GM23248 (cell line): ENCODE measurements around the gene DLST. TPM values are rescaled to one million over a fixed set of nuclear protein-coding genes. Genes with fewer than 3 reads are reported as not detected.

Experiments
- DNase-seq: peaks from one replicate; pipeline ENCODE4 v3.0.0-alpha.2; 2015
- H2AFZ ChIP-seq: fragments of 200-600 bp; sonication (generic); 2 replicates; pipeline ENCODE4 v1.6.1; 2016; ENCODE audit warnings: antibody characterized with exemption
- H3F3A ChIP-seq: fragments of 200-600 bp; sonication (generic); 2 replicates; pipeline ENCODE4 v1.6.1; 2016; ENCODE audit warnings: mild to moderate bottlenecking, antibody characterized with exemption, mixed run types; ENCODE audit not compliant: insufficient read depth
- H3K27ac ChIP-seq: fragments of 200-600 bp; sonication (generic); 2 replicates; pipeline ENCODE4 v1.5.1; 2016; ENCODE audit warnings: mild to moderate bottlenecking
- H3K27me3 ChIP-seq: fragments of 200-600 bp; sonication (generic); replicated peaks from 2 replicates; pipeline ENCODE4 v1.6.1; 2016; ENCODE audit warnings: mild to moderate bottlenecking; ENCODE audit not compliant: insufficient read depth
- H3K36me3 ChIP-seq: fragments of 200-600 bp; sonication (generic); 2 replicates; pipeline ENCODE4 v1.6.1; 2016; ENCODE audit warnings: low read depth, mild to moderate bottlenecking
- H3K4me1 ChIP-seq: fragments of 200-600 bp; sonication (generic); 2 replicates; pipeline ENCODE4 v1.6.1; 2016; ENCODE audit warnings: mild to moderate bottlenecking; ENCODE audit not compliant: insufficient read depth
- H3K4me2 ChIP-seq: fragments of 200-600 bp; sonication (generic); one replicate; pipeline ENCODE4 v1.6.1; 2016; ENCODE audit warnings: mild to moderate bottlenecking; ENCODE audit not compliant: unreplicated experiment
- H3K4me3 ChIP-seq: fragments of 200-600 bp; sonication (generic); 2 replicates; pipeline ENCODE4 v1.5.1; 2016; ENCODE audit warnings: mild to moderate bottlenecking
- H3K79me2 ChIP-seq: fragments of 200-600 bp; sonication (generic); 2 replicates; pipeline ENCODE4 v1.6.1; 2016; ENCODE audit warnings: mild to moderate bottlenecking; ENCODE audit not compliant: insufficient read depth
- H3K9ac ChIP-seq: fragments of 200-600 bp; sonication (generic); 2 replicates; pipeline ENCODE4 v1.6.1; 2016; ENCODE audit warnings: mild to moderate bottlenecking
- H3K9me2 ChIP-seq: fragments of 200-600 bp; sonication (generic); 2 replicates; pipeline ENCODE4 v1.6.1; 2016; ENCODE audit warnings: mixed run types, mild to moderate bottlenecking, moderate library complexity; ENCODE audit not compliant: insufficient read depth
- H3K9me3 ChIP-seq: fragments of 200-600 bp; sonication (generic); one replicate; pipeline ENCODE4 v1.6.1; 2017; ENCODE audit warnings: low read depth
- H4K20me1 ChIP-seq: fragments of 200-600 bp; sonication (generic); 2 replicates; pipeline ENCODE4 v1.6.0; 2016; ENCODE audit not compliant: insufficient read depth
- EZH2 ChIP-seq: fragments of 200-600 bp; sonication (generic); IDR thresholded peaks from 2 replicates; pipeline ENCODE4 v1.6.1; 2018; ENCODE audit warnings: antibody characterized with exemption, mild to moderate bottlenecking; ENCODE audit not compliant: insufficient read depth, poor library complexity, severe bottlenecking
- EZH2phosphoT487 ChIP-seq: fragments of 200-600 bp; sonication (generic); IDR thresholded peaks from 2 replicates; pipeline ENCODE4 v1.6.1; 2018; ENCODE audit warnings: antibody characterized with exemption, moderate library complexity, mild to moderate bottlenecking, low read depth; ENCODE audit not compliant: insufficient read depth
- WGBS, 2 experiments: methylation state at CpG; one replicate each; pipeline ENCODE4 v1.1.6; 2015 to 2017; ENCODE audit warnings: low lambda C conversion rate in 2 of 2, low coverage in 1 of 2; ENCODE audit errors: missing lambda C conversion rate in 2 of 2; 5-methylcytosine and 5-hydroxymethylcytosine counted together
- in situ Hi-C: fragments of 300-500 bp; cut with MboI; formaldehyde crosslinking; loops from 2 replicates; pipeline ENCODE4 v1.15.0; 2020
- polyA plus RNA-seq: library from polyadenylated mRNA; unstranded; fragments of >200 nt; fragmentation: Nextera tagmentation; extraction: Ambion mirVana; gene quantifications from 2 replicates; pipeline ENCODE4 v1.2.1, GENCODE V29; 2016
- total RNA-seq: library from RNA; depleted of rRNA; stranded (reverse); fragments of >200 nt; shearing (Covaris generic); gene quantifications from 2 replicates; pipeline ENCODE4 v1.2.3, GENCODE V29; 2014

The DLST gene
- total and polyA plus RNA-seq, 2 experiments from 2014 or later: 11.8 to 60.8 TPM

DNA sequence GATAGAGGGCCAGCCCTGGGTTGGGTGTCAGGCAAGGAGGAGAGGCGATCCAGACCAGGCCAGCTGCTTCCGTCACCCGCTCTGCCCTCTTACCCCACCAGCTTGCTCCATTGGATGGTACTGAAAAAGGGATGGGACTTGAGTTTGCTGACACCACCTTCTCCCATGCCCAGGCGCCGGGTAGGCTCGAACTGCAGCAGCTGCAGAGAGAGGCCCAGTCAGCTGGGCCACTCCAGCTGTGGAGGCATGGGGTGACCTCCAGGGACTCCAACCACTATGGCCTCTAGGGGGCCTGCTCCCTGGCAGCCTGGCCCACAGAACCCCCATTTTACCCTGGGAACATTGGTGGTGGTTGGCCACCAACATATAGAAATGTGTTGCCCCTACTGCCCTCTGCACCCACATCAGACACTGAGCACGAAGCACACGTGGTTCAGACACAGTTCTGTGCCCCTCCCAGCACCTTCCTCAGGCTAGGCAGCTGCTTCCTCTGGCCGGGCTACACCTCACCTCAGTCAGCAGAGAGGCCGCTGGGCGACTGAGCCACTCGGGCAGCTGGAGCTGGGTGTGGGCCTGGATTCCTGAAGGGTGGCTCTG lies 25.3 kb downstream of the DLST start:
- peak; percentile 22 for DNase-seq

GRCh38 chr14:74907744-74908143 lies 26.0 kb downstream of the DLST start:
- no peak overlapping the region for H3K9ac ChIP-seq
- no peak overlapping the region for H3K27ac ChIP-seq
- H3K9me3 ChIP-seq: no peaks in the 10 kb centered on the region
- H3F3A ChIP-seq: peaks cover 22% of the 10 kb centered on the region; the same call in 1 of the 2 replicates
- no peak overlapping the region for H3K4me2 ChIP-seq
- TF ChIP-seq EZH2: no peak
- TF ChIP-seq EZH2phosphoT487: no peak
- peaks cover 5% of the 10 kb centered on the region for H3K36me3 ChIP-seq
- H3K79me2 ChIP-seq: no peaks in the 10 kb centered on the region
- no peak overlapping the region for H2AFZ ChIP-seq
- no peaks in the 10 kb centered on the region for H3K9me2 ChIP-seq
- H3K4me1 ChIP-seq: peaks cover 4% of the 10 kb centered on the region; the same call in 1 of the 2 replicates
- no peaks in the 10 kb centered on the region for H4K20me1 ChIP-seq
- H3K27me3 ChIP-seq: no peaks in the 10 kb centered on the region
- H3K4me3 ChIP-seq: no peak overlapping the region
- DNase-seq: peak; percentile 22
- 28 to 39% methylated on average over 6 of the region's 6 CpGs for WGBS, 2 experiments
- in situ Hi-C loops: no loop called here

More for the DNA sequence above, 25.3 kb downstream of the DLST start:
- Histone ChIP-seq H2AFZ (no peak overlapping the region), H3K9ac (no peak overlapping the region), H3K9me2 (no peaks in the 10 kb centered on the region), H3K9me3 (no peaks in the 10 kb centered on the region), H4K20me1 (no peaks in the 10 kb centered on the region), H3K27ac (no peak overlapping the region), H3K4me1 (peaks cover 4% of the 10 kb centered on the region; the same call in 1 of the 2 replicates), H3K4me2 (no peak overlapping the region), H3K27me3 (no peaks in the 10 kb centered on the region), H3K4me3 (no peak overlapping the region), H3K36me3 (peaks cover 7% of the 10 kb centered on the region), H3F3A (peaks cover 22% of the 10 kb centered on the region; the same call in 1 of the 2 replicates), H3K79me2 (no peaks in the 10 kb centered on the region)
- 70 to 73% methylated on average over 12 of the region's 12 CpGs for WGBS, 2 experiments
- no peak for TF ChIP-seq EZH2phosphoT487
- in situ Hi-C loops: no loop called here

- Histone ChIP-seq H3K4me3 (no peak overlapping the region), H4K20me1 (no peaks in the 10 kb centered on the region), H3K36me3 (no peaks in the 10 kb centered on the region), H3K79me2 (no peaks in the 10 kb centered on the region), H3K4me2 (no peak overlapping the region), H2AFZ (no peak overlapping the region), H3K9me3 (no peaks in the 10 kb centered on the region), H3K9me2 (no peaks in the 10 kb centered on the region), H3K9ac (no peak overlapping the region), H3K4me1 (peaks cover 4% of the 10 kb centered on the region; the same call in 1 of the 2 replicates), H3F3A (peaks cover 19% of the 10 kb centered on the region; the same call in 1 of the 2 replicates), H3K27me3 (no peaks in the 10 kb centered on the region), H3K27ac (no peak overlapping the region)
- WGBS, 2 experiments: 80 to 81% methylated on average over 9 of the region's 9 CpGs
- in situ Hi-C loops: no loop called here
- no peak for DNase-seq
- TF ChIP-seq EZH2phosphoT487: no peak
- TF ChIP-seq EZH2: no peak
Measured at GRCh38 chr14:74908861-74909341, 27.2 kb downstream of the DLST start.

GRCh38 chr14:74909501-74909900 lies 27.8 kb downstream of the DLST start:
- H3K4me1 ChIP-seq: peaks cover 4% of the 10 kb centered on the region; the same call in 1 of the 2 replicates
- in situ Hi-C loops: no loop called here
- no peak overlapping the region for H3K27ac ChIP-seq
- no peak for DNase-seq
- H3K79me2 ChIP-seq: no peaks in the 10 kb centered on the region
- no peaks in the 10 kb centered on the region for H3K9me3 ChIP-seq
- H2AFZ ChIP-seq: no peak overlapping the region
- no peak for TF ChIP-seq EZH2
- no peak for TF ChIP-seq EZH2phosphoT487
- WGBS, 2 experiments: 89 to 92% methylated on average over 11 to 14 of the region's 14 CpGs
- H3K4me3 ChIP-seq: no peak overlapping the region
- no peak overlapping the region for H3K4me2 ChIP-seq
- H3K27me3 ChIP-seq: no peaks in the 10 kb centered on the region
- no peaks in the 10 kb centered on the region for H4K20me1 ChIP-seq
- no peak overlapping the region for H3K9ac ChIP-seq
- H3F3A ChIP-seq: peaks cover 13% of the 10 kb centered on the region; the same call in 1 of the 2 replicates
- no peaks in the 10 kb centered on the region for H3K9me2 ChIP-seq
- no peaks in the 10 kb centered on the region for H3K36me3 ChIP-seq
